ENCODE data around the gene DNAH17. TPM values are rescaled to one million over a fixed set of nuclear protein-coding genes. Genes with fewer than 3 reads are reported as not detected.
A peak's percentile ranks its signal among the peaks of the same experiment; 100 is the strongest.

Gene DNAH17
- total and polyA plus RNA-seq, 4 experiments from 2014 or later: 0.49 to 1.0 (median 0.78) TPM; not detected in 1

DNA sequence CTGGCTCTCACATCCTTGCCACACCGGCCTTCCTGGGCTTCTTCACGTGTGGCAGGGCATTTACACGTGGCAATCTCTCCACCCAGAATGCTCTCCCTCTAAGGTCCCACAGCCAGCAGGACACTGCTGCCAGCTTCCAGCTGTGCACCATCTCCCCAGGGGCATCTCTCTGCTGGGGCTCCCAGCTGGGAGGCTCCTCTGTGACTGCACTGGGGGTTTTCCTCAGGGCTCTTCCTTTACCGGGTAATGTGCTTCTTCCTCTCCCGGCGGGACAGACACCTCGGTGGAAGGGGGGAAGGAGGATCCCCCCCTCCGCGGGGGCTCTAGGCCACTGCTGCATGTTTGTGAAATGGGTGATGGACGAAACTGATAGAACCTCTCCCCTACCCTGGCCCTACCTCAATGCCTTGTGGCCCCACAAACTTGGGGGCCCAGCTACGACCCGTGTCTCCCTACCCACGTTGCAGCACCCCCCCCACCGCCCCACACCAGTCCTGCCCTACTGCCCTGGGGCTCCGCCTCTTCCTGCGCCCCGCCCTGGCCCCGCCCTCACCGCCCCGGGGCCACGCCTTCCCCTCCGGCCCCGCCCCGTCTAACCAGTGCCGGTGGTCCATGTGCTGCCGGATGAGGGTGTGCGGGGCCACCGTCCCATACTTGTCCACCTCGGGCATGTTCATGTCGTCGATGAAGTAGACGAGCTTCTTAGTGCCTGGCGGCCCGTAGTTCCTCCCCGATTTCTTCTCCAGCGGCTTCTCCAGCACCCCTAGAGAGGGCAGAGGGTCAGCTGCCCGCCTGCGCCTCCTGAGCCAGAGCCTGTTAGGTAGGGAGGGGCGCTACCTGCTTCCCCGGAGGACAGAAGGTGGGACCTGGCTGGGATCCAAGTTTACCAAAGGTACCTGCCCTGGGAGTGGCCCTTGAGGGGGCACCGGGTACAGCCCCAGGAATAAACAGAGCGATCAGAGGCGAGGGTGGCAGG is 92.6 kb downstream of the DNAH17 start:
- Histone ChIP-seq H3K27ac (ENCODE audit: low read depth, low read length) (no peak overlapping the region), H3K27me3 (ENCODE audit: insufficient read depth, low read length) (no peaks in the 10 kb centered on the region), H3K4me3 (ENCODE audit: low read length in 2 of 2) (peak overlapping the region in 1 of 2 donors; percentile 32), H3K4me1 (ENCODE audit: insufficient read depth, low read length) (peaks cover 8% of the 10 kb centered on the region), H3K9me3 (ENCODE audit: control insufficient read depth in 1 of 2, low read length in 2 of 2) (no peaks in the 10 kb centered on the region), H3K36me3 (ENCODE audit: insufficient read depth, low read length) (no peaks in the 10 kb centered on the region)
- ChIA-PET POLR2A (ENCODE audit: partially characterized antibody) (no interaction called here), CTCF (ENCODE audit: partially characterized antibody) (interaction anchor here (1.1 kb wide), 1 partner anchor 13 kb away, joined by 3 read pairs; no protein-coding TSS in a partner anchor)
- peak; percentile 49 to 64 (median 53) for DNase-seq
- H3K4me3 Mint-ChIP-seq: peak overlapping the region; percentile 55 to 84 (median 67)
- no peaks in the 10 kb centered on the region for H3K9me3 Mint-ChIP-seq
- peak overlapping the region in 4 of 7 donors; percentile 44 to 74 (median 53) for H3K27ac Mint-ChIP-seq
- H3K27me3 Mint-ChIP-seq: peaks cover 0 to 5% of the 10 kb centered on the region in 2 donors
- intact Hi-C loops (cut with micrococcal nuclease): no loop called here
- H3K4me1 Mint-ChIP-seq: peaks cover 0 to 14% (median 5%) of the 10 kb centered on the region in 4 donors
- no peaks in the 10 kb centered on the region for H3K36me3 Mint-ChIP-seq

DNA sequence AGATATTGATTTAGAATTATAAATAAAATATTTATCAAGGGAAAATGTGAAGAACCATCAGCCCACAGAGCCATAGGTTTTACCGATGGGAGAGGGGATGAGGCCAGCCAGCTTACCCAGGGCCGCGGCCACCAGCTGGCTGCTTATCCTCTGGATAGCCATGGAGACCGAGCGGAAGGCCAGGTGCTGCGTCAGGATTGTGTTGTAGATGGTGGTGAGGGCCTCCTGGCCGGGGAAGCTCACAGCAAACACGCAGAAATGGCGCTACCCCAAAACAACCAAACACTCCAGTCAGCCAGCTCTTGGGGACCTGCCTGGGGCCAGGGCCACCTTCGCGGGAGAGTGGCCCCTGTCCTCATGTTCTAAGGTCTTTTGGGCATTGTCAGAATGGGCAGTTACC is 97.8 kb downstream of the DNAH17 start:
- no peak overlapping the region for H3K4me3 ChIP-seq (ENCODE audit: low read length in 2 of 2)
- Mint-ChIP-seq H3K4me1 (peaks cover 5 to 17% (median 13%) of the 10 kb centered on the region in 4 donors), H3K36me3 (no peaks in the 10 kb centered on the region), H3K27ac (no peak overlapping the region), H3K27me3 (peaks cover 0 to 8% of the 10 kb centered on the region in 2 donors), H3K9me3 (no peaks in the 10 kb centered on the region), H3K4me3 (no peak overlapping the region)
- H3K27me3 ChIP-seq (ENCODE audit: insufficient read depth, low read length): no peaks in the 10 kb centered on the region
- peaks cover 14% of the 10 kb centered on the region for H3K4me1 ChIP-seq (ENCODE audit: insufficient read depth, low read length)
- no peak overlapping the region for H3K27ac ChIP-seq (ENCODE audit: low read depth, low read length)
- H3K36me3 ChIP-seq (ENCODE audit: insufficient read depth, low read length): no peaks in the 10 kb centered on the region
- ChIA-PET CTCF (ENCODE audit: partially characterized antibody) (no interaction called here), POLR2A (ENCODE audit: partially characterized antibody) (no interaction called here)
- H3K9me3 ChIP-seq (ENCODE audit: control insufficient read depth in 1 of 2, low read length in 2 of 2): no peaks in the 10 kb centered on the region
- intact Hi-C loops (cut with micrococcal nuclease): no loop called here
- DNase-seq: no peak

DNA sequence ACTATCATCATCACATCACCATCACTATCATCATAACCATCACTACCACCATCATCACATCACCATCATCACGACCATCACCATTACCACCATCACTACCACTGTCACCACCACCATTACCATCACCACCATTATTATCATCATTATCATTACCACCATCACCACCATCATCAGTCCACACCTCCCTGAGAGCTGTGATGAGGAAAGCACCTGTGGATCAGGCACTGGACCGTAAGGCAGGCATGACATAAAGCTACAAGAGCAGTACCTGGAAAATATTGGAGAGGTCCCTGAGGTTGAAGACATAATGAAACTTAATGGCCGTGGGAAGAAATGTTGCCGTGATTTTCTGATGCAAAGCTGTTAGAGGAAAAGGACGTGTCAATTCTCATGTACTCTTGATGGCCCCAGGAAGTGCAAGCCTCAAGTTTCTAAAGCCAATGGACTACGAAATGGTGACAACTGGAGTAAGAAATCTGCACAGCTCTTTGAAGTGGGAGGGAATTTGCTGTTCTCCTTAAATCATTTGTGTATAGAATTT is 98.4 kb downstream of the DNAH17 start:
- Mint-ChIP-seq H3K36me3 (no peaks in the 10 kb centered on the region), H3K27ac (no peak overlapping the region), H3K27me3 (peaks cover 0 to 6% of the 10 kb centered on the region in 2 donors), H3K4me3 (no peak overlapping the region), H3K9me3 (no peaks in the 10 kb centered on the region), H3K4me1 (peaks cover 7 to 13% (median 10%) of the 10 kb centered on the region in 4 donors)
- ChIA-PET POLR2A (ENCODE audit: partially characterized antibody) (no interaction called here), CTCF (ENCODE audit: partially characterized antibody) (no interaction called here)
- Histone ChIP-seq H3K4me1 (ENCODE audit: insufficient read depth, low read length) (peaks cover 11% of the 10 kb centered on the region), H3K36me3 (ENCODE audit: insufficient read depth, low read length) (no peaks in the 10 kb centered on the region), H3K27ac (ENCODE audit: low read depth, low read length) (no peak overlapping the region), H3K9me3 (ENCODE audit: control insufficient read depth in 1 of 2, low read length in 2 of 2) (no peaks in the 10 kb centered on the region), H3K27me3 (ENCODE audit: insufficient read depth, low read length) (no peaks in the 10 kb centered on the region), H3K4me3 (ENCODE audit: low read length in 2 of 2) (no peak overlapping the region)
- DNase-seq: no peak
- intact Hi-C loops (cut with micrococcal nuclease): no loop called here

DNA sequence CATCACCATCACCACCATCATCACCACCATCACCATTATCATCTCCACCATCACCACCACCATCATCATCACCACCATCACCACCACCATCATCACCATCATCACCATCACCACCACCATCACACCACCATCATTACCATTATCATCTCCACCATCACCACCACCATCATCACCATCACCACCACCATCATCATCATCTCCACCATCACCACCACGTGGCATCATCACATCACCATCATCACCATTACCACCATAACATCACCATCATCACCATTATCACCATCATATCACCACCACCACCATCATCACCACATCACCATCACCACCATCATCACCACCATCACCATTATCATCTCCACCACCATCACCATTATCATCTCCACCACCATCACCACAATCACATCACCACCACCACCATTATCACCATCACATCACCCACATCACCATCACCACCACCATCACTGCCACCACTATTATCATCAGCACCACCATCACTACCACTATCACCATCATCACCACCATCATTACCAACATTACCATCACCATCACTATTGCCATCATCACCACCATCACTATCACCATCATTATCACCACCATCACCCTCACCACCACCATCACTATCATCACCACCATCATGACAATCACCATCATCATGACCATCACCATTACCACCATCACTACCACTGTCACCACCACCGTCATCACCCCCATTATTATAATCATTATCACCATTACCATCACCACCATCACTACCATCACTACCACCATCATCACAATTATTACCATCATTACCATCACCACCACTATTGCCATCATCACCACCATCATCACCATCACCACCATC is 99.1 kb downstream of the DNAH17 start:
- no peaks in the 10 kb centered on the region for H3K9me3 Mint-ChIP-seq
- H3K27ac Mint-ChIP-seq: no peak overlapping the region
- intact Hi-C loops (cut with micrococcal nuclease): no loop called here

DNA sequence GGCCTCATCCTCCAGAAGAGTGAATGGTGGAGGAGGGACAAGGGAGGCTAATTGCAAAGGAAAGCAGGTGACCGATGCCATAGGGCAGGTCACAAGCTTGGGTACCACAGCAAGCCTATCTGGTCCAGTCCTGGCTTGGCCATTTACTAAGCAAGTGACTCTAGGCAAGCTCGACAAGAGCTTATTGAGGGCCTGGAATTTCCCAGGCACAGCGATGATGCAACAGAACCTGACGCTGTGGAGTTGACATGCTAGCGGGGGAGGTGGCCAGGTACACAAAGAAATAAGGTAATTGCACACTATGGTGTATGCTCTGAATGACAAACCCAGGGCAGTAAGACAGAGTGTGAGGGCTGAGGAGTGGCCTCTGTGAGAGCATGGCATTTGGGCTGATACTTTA is 100.2 kb downstream of the DNAH17 start:
- Mint-ChIP-seq H3K27me3 (peaks cover 3 to 7% of the 10 kb centered on the region in 2 donors), H3K9me3 (no peaks in the 10 kb centered on the region), H3K36me3 (no peaks in the 10 kb centered on the region), H3K4me1 (peaks cover 7 to 13% (median 11%) of the 10 kb centered on the region in 4 donors), H3K27ac (no peak overlapping the region), H3K4me3 (no peak overlapping the region)
- intact Hi-C loops (cut with micrococcal nuclease): no loop called here
- H3K9me3 ChIP-seq (ENCODE audit: control insufficient read depth in 1 of 2, low read length in 2 of 2): no peaks in the 10 kb centered on the region
- DNase-seq: no peak
- H3K4me3 ChIP-seq (ENCODE audit: low read length in 2 of 2): no peak overlapping the region
- H3K36me3 ChIP-seq (ENCODE audit: insufficient read depth, low read length): no peaks in the 10 kb centered on the region
- ChIA-PET CTCF (ENCODE audit: partially characterized antibody) (interaction anchor here (1.0 kb wide), 1 partner anchor 55 kb away, joined by 3 read pairs; no protein-coding TSS in a partner anchor), POLR2A (ENCODE audit: partially characterized antibody) (no interaction called here)
- peaks cover 3% of the 10 kb centered on the region for H3K27me3 ChIP-seq (ENCODE audit: insufficient read depth, low read length)
- H3K4me1 ChIP-seq (ENCODE audit: insufficient read depth, low read length): peaks cover 11% of the 10 kb centered on the region
- no peak overlapping the region for H3K27ac ChIP-seq (ENCODE audit: low read depth, low read length)

More for the DNA sequence above, 99.1 kb downstream of the DNAH17 start:
- no peak overlapping the region for H3K4me3 ChIP-seq (ENCODE audit: low read length in 2 of 2)
- no peak overlapping the region for H3K4me3 Mint-ChIP-seq
- H3K36me3 ChIP-seq (ENCODE audit: insufficient read depth, low read length): no peaks in the 10 kb centered on the region
- peaks cover under 1 to 6% of the 10 kb centered on the region in 2 donors for H3K27me3 Mint-ChIP-seq
- DNase-seq: no peak
- ChIA-PET CTCF (ENCODE audit: partially characterized antibody) (no interaction called here), POLR2A (ENCODE audit: partially characterized antibody) (no interaction called here)
- H3K4me1 Mint-ChIP-seq: peaks cover 7 to 13% (median 10%) of the 10 kb centered on the region in 4 donors
- H3K9me3 ChIP-seq (ENCODE audit: control insufficient read depth in 1 of 2, low read length in 2 of 2): no peaks in the 10 kb centered on the region
- peaks cover 11% of the 10 kb centered on the region for H3K4me1 ChIP-seq (ENCODE audit: insufficient read depth, low read length)
- no peaks in the 10 kb centered on the region for H3K27me3 ChIP-seq (ENCODE audit: insufficient read depth, low read length)
- H3K27ac ChIP-seq (ENCODE audit: low read depth, low read length): no peak overlapping the region
- H3K36me3 Mint-ChIP-seq: no peaks in the 10 kb centered on the region

DNA sequence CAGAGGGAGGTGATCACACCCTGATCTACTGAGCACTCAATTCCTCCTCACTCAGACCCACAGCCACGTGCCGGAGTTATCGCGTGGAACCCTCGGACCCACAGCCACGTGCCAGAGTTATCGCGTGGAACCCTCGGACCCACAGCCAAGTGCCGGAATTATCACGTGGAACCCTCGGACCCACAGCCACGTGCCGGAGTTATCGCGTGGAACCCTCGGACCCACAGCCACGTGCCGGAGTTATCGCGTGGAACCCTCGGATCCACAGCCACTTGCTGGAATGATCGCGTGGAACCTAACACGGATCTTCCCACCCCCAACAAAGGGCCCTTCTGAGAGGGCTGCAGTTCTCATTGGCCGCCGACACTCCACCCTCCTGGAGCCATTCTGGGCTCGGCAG is 101.0 kb downstream of the DNAH17 start:
- POLR2A ChIA-PET (ENCODE audit: partially characterized antibody): no interaction called here
- Histone ChIP-seq H3K9me3 (ENCODE audit: control insufficient read depth in 1 of 2, low read length in 2 of 2) (no peaks in the 10 kb centered on the region), H3K36me3 (ENCODE audit: insufficient read depth, low read length) (no peaks in the 10 kb centered on the region), H3K4me3 (ENCODE audit: low read length in 2 of 2) (no peak overlapping the region), H3K4me1 (ENCODE audit: insufficient read depth, low read length) (peaks cover 11% of the 10 kb centered on the region), H3K27ac (ENCODE audit: low read depth, low read length) (no peak overlapping the region), H3K27me3 (ENCODE audit: insufficient read depth, low read length) (peaks cover 3% of the 10 kb centered on the region)
- no peaks in the 10 kb centered on the region for H3K36me3 Mint-ChIP-seq
- CTCF ChIA-PET (ENCODE audit: partially characterized antibody): no interaction called here
- DNase-seq: no peak
- H3K4me1 Mint-ChIP-seq: peaks cover 7 to 13% (median 11%) of the 10 kb centered on the region in 4 donors
- no peak overlapping the region for H3K27ac Mint-ChIP-seq
- no peak overlapping the region for H3K4me3 Mint-ChIP-seq
- no peaks in the 10 kb centered on the region for H3K9me3 Mint-ChIP-seq
- intact Hi-C loops (cut with micrococcal nuclease): no loop called here
- peaks cover 3 to 9% of the 10 kb centered on the region in 2 donors for H3K27me3 Mint-ChIP-seq

DNA sequence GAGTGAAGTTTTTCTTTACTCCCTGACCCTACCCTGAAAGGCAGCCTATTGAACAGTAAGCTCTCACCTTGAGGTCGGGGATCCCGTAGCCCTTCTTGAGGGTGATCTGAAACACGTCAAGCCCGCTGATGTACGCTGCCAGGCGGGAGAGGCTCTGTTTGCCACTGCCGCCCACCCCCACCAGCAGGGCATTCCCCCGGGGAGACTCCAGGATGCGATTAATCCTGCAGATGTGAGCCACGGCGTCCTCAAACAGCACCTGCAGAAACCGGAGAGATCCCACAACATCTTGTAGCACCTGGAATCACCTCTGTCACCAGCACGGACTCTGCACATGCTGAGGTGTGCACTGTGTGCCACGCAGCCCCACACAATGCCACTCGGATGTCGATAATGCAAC is 102.0 kb downstream of the DNAH17 start:
- H3K4me3 Mint-ChIP-seq: peak overlapping the region in 1 of 8 donors; percentile 18
- Histone ChIP-seq H3K36me3 (ENCODE audit: insufficient read depth, low read length) (no peaks in the 10 kb centered on the region), H3K4me3 (ENCODE audit: low read length in 2 of 2) (no peak overlapping the region), H3K9me3 (ENCODE audit: control insufficient read depth in 1 of 2, low read length in 2 of 2) (no peaks in the 10 kb centered on the region), H3K27ac (ENCODE audit: low read depth, low read length) (no peak overlapping the region), H3K27me3 (ENCODE audit: insufficient read depth, low read length) (peaks cover 3% of the 10 kb centered on the region), H3K4me1 (ENCODE audit: insufficient read depth, low read length) (peaks cover 11% of the 10 kb centered on the region)
- POLR2A ChIA-PET (ENCODE audit: partially characterized antibody): no interaction called here
- H3K9me3 Mint-ChIP-seq: no peaks in the 10 kb centered on the region
- H3K36me3 Mint-ChIP-seq: no peaks in the 10 kb centered on the region
- no peak for DNase-seq
- CTCF ChIA-PET (ENCODE audit: partially characterized antibody): no interaction called here
- intact Hi-C loops (cut with micrococcal nuclease): no loop called here
- peak overlapping the region in 1 of 7 donors; percentile 1 for H3K27ac Mint-ChIP-seq
- peaks cover 3 to 9% of the 10 kb centered on the region in 2 donors for H3K27me3 Mint-ChIP-seq
- H3K4me1 Mint-ChIP-seq: peaks cover 7 to 13% (median 11%) of the 10 kb centered on the region in 4 donors
